Mesenchymal stem cell (in vitro differentiated cells and primary cell): ENCODE data around the gene CD200R1.

Source experiments
- DNase-seq: peaks from one replicate; pipeline ENCODE4 v3.0.0-alpha.2; 2013
- H2AFZ ChIP-seq: one replicate; pipeline ENCODE4 v1.6.1; 2013; ENCODE audit warnings: low read depth, mild to moderate bottlenecking, control low read depth, inconsistent platforms, low read length, moderate library complexity
- H2AK5ac ChIP-seq: 2 replicates; pipeline ENCODE4 v1.6.1; 2013; ENCODE audit warnings: low read length, moderate library complexity, mild to moderate bottlenecking, inconsistent platforms; ENCODE audit not compliant: severe bottlenecking
- H2BK120ac ChIP-seq: one replicate; pipeline ENCODE4 v1.6.1; 2013; ENCODE audit warnings: low read depth, mild to moderate bottlenecking, inconsistent platforms, low read length, moderate library complexity
- H2BK12ac ChIP-seq, 2 experiments: one replicate each; pipeline ENCODE4 v1.6.1; 2013; ENCODE audit warnings: inconsistent platforms in 2 of 2, low read length in 2 of 2, mild to moderate bottlenecking in 2 of 2, moderate library complexity in 2 of 2, control low read depth in 1 of 2
- H2BK15ac ChIP-seq: one replicate; pipeline ENCODE4 v1.6.1; 2013; ENCODE audit warnings: mild to moderate bottlenecking, low read depth, inconsistent platforms; ENCODE audit not compliant: poor library complexity, severe bottlenecking
- H2BK5ac ChIP-seq: 2 replicates; pipeline ENCODE4 v1.6.1; 2013; ENCODE audit warnings: low read depth, mild to moderate bottlenecking, low read length, control low read depth, inconsistent platforms; ENCODE audit not compliant: poor library complexity, severe bottlenecking
- H3K14ac ChIP-seq, 2 experiments: one replicate each; pipeline ENCODE4 v1.6.1; 2013; ENCODE audit warnings: inconsistent platforms in 2 of 2, low read length in 2 of 2, control low read depth in 1 of 2, mild to moderate bottlenecking in 1 of 2, moderate library complexity in 1 of 2
- H3K18ac ChIP-seq, 2 experiments: one replicate each; pipeline ENCODE4 v1.6.1; 2013; ENCODE audit warnings: inconsistent platforms in 2 of 2, low read length in 2 of 2, control low read depth in 1 of 2, low read depth in 1 of 2, mild to moderate bottlenecking in 1 of 2
- H3K23ac ChIP-seq, 2 experiments: one replicate each; pipeline ENCODE4 v1.6.1; 2013; ENCODE audit warnings: inconsistent platforms in 2 of 2, low read length in 2 of 2, mild to moderate bottlenecking in 2 of 2, moderate library complexity in 2 of 2, control low read depth in 1 of 2
- H3K27ac ChIP-seq: 2 replicates; pipeline ENCODE4 v1.5.1; 2013; ENCODE audit warnings: mild to moderate bottlenecking, moderate library complexity, low read length, control low read depth, inconsistent platforms; ENCODE audit not compliant: poor library complexity, severe bottlenecking
- H3K27me3 ChIP-seq, 2 experiments: 2 replicates each; pipeline versions ENCODE4 v1.6.1 to v1.7.0; 2013; ENCODE audit warnings: low read length in 2 of 2, mild to moderate bottlenecking in 2 of 2, moderate library complexity in 2 of 2, control low read depth in 1 of 2, inconsistent platforms in 1 of 2; ENCODE audit not compliant: control insufficient read depth in 1 of 2, insufficient read depth in 1 of 2
- H3K36me3 ChIP-seq, 2 experiments: 2 replicates each; pipeline versions ENCODE4 v1.6.1 to v1.7.0; 2013; ENCODE audit warnings: low read length in 2 of 2, control low read depth in 1 of 2, inconsistent platforms in 1 of 2, low read depth in 1 of 2, mild to moderate bottlenecking in 1 of 2; ENCODE audit not compliant: insufficient read depth in 2 of 2, control insufficient read depth in 1 of 2
- H3K4ac ChIP-seq, 2 experiments: one replicate each; pipeline ENCODE4 v1.6.1; 2013; ENCODE audit warnings: inconsistent platforms in 2 of 2, low read length in 2 of 2, mild to moderate bottlenecking in 2 of 2, moderate library complexity in 2 of 2, control low read depth in 1 of 2, low read depth in 1 of 2
- H3K4me1 ChIP-seq: 2 replicates; pipeline ENCODE4 v1.6.1; 2013; ENCODE audit warnings: low read depth, low read length, control low read depth; ENCODE audit not compliant: control insufficient read depth, insufficient read depth
- H3K4me2 ChIP-seq: 2 replicates; pipeline ENCODE4 v1.6.1; 2013; ENCODE audit warnings: low read length, mild to moderate bottlenecking, inconsistent platforms; ENCODE audit not compliant: poor library complexity, severe bottlenecking
- H3K4me3 ChIP-seq, 2 experiments: 2 replicates each; pipeline versions ENCODE4 v1.5.1 to v1.7.0; 2013; ENCODE audit warnings: low read length in 2 of 2, mild to moderate bottlenecking in 2 of 2, control low read depth in 1 of 2, low read depth in 1 of 2; ENCODE audit not compliant: insufficient read depth in 1 of 2
- H3K79me1 ChIP-seq: replicated peaks from 2 replicates; pipeline ENCODE4 v1.6.1; 2013; ENCODE audit warnings: mild to moderate bottlenecking, control low read depth, low read length, inconsistent platforms; ENCODE audit not compliant: poor library complexity, severe bottlenecking
- H3K9ac ChIP-seq: 2 replicates; pipeline ENCODE4 v1.7.0; 2013; ENCODE audit warnings: mild to moderate bottlenecking, low read length, moderate library complexity
- H3K9me3 ChIP-seq: 2 replicates; pipeline ENCODE4 v1.7.0; 2013; ENCODE audit warnings: mild to moderate bottlenecking, low read length; ENCODE audit not compliant: control insufficient read depth
- H4K8ac ChIP-seq: one replicate; pipeline ENCODE4 v1.6.1; 2013; ENCODE audit warnings: inconsistent platforms, mild to moderate bottlenecking, low read length, moderate library complexity
- H4K91ac ChIP-seq: one replicate; pipeline ENCODE4 v1.6.1; 2013; ENCODE audit warnings: mild to moderate bottlenecking, low read length, inconsistent platforms
- WGBS: methylation state at CpG from one replicate; pipeline ENCODE4 v1.1.7; 2013; ENCODE audit warnings: mixed read lengths; 5-methylcytosine and 5-hydroxymethylcytosine counted together

The CD200R1 gene

DNA sequence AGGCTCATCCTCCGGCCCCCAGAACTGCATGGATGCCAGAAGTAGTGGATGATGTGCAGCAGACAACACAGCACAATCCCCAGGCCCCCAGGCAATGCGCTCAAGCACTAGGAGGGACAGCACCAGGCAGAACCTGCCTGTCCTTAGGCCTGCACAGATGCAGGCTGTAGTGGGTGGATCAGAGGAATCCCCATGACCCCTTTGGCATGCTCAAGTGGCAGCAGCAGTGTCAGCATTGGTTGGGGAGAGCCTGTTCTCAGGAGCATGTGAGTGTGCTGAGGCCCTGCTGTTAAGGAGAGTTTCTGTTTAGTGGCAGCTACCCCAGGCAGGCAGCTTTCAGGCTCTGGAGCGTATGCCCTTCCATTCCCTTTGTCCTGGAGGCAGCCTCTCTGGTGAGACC, 103.2 kb downstream of the CD200R1 start:
- H3K23ac ChIP-seq = no peak overlapping the region
- H2BK15ac ChIP-seq = no peak overlapping the region
- H3K14ac ChIP-seq = peak overlapping the region in 1 of 2 experiments; percentile 13
- H2BK5ac ChIP-seq = no peak overlapping the region
- H3K36me3 ChIP-seq = no peaks in the 10 kb centered on the region
- H3K27me3 ChIP-seq = no peaks in the 10 kb centered on the region
- 77% methylated on average over 3 of the region's 3 CpGs for WGBS
- no peak overlapping the region for H2BK12ac ChIP-seq
- H4K8ac ChIP-seq = peak overlapping the region; percentile 2
- H3K4me1 ChIP-seq = peaks cover 1% of the 10 kb centered on the region
- H2BK120ac ChIP-seq = no peak overlapping the region
- H3K4me3 ChIP-seq = no peak overlapping the region
- no peak overlapping the region for H2AFZ ChIP-seq
- no peak overlapping the region for H3K4ac ChIP-seq
- peaks cover 15% of the 10 kb centered on the region for H3K9me3 ChIP-seq
- H2AK5ac ChIP-seq = no peak overlapping the region
- no peak overlapping the region for H3K9ac ChIP-seq
- DNase-seq = no peak
- no peak overlapping the region for H3K27ac ChIP-seq
- H3K18ac ChIP-seq = no peak overlapping the region
- no peaks in the 10 kb centered on the region for H3K79me1 ChIP-seq
- H4K91ac ChIP-seq = no peak overlapping the region
- no peak overlapping the region for H3K4me2 ChIP-seq
